Cardiac muscle cell (in vitro differentiated cells and primary cell): ENCODE measurements around the gene ACCS. TPM values are rescaled to one million over a fixed set of nuclear protein-coding genes. Genes with fewer than 3 reads are reported as not detected.

Experiments used
- DNase-seq, 2 donors: peaks; one replicate each; pipeline versions ENCODE4 v3.0.0 to v3.0.0-alpha.2; 2010 to 2017; ENCODE audit warnings: low read depth in 1 of 2, low spot score in 1 of 2
- H3K27ac ChIP-seq: fragments of 200-600 bp; sonication (generic); 2 replicates; pipeline ENCODE4 v1.5.1; 2016
- H3K27me3 ChIP-seq: fragments of 200-600 bp; sonication (generic); 2 replicates; pipeline ENCODE4 v1.6.0; 2016; ENCODE audit warnings: control low read depth
- H3K36me3 ChIP-seq: fragments of 200-600 bp; sonication (generic); 2 replicates; pipeline ENCODE4 v1.5.1; 2016; ENCODE audit warnings: control low read depth
- H3K4me1 ChIP-seq: fragments of 200-600 bp; sonication (generic); 2 replicates; pipeline ENCODE4 v1.8.1; 2017; ENCODE audit warnings: low read depth, mild to moderate bottlenecking, mixed run types
- H3K4me3 ChIP-seq: fragments of 200-600 bp; sonication (generic); 2 replicates; pipeline ENCODE4 v1.5.1; 2016; ENCODE audit warnings: mild to moderate bottlenecking
- H3K9me3 ChIP-seq: fragments of 200-600 bp; sonication (generic); 2 replicates; pipeline ENCODE4 v1.5.1; 2017; ENCODE audit warnings: low read depth, mild to moderate bottlenecking, control low read depth
- CTCF ChIP-seq: IDR thresholded peaks from 2 replicates; pipeline ENCODE4 v1.5.1; 2012; ENCODE audit warnings: low read depth, mild to moderate bottlenecking, low read length
- polyA plus RNA-seq: library from polyadenylated mRNA; unstranded; fragments of >200 nt; fragmentation: Nextera tagmentation; extraction: Ambion mirVana; gene quantifications from 2 replicates; pipeline ENCODE4 v1.2.1, GENCODE V29; 2016
- total RNA-seq: library from RNA; depleted of rRNA; stranded (reverse); fragments of >200 nt; gene quantifications from 2 replicates; pipeline ENCODE4 v1.2.3, GENCODE V29; 2016

ACCS gene
- total and polyA plus RNA-seq, 2 experiments from 2014 or later = 11.0 to 11.3 TPM

DNA sequence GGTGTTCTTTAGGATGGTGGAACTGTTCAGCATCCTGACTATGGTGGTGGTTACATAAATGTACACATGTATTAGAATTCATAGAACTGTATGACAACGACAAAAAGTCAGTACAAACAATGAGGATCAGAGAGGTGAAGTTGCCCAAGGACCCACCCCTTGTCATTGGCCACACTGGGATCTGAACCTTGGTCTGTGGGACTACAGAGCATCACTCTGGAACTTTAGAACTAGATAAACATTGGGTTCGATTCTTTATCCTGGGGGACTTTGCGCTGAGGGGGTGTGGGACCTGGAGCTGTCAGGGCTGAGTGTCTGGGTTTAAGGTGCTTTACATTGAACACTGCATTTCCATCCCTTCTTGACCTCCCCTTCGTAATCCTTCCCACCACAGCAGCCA is 16.6 kb downstream of the ACCS start:
- no peak for DNase-seq
- no peaks in the 10 kb centered on the region for H3K4me1 ChIP-seq
- no peak overlapping the region for H3K27ac ChIP-seq

DNA sequence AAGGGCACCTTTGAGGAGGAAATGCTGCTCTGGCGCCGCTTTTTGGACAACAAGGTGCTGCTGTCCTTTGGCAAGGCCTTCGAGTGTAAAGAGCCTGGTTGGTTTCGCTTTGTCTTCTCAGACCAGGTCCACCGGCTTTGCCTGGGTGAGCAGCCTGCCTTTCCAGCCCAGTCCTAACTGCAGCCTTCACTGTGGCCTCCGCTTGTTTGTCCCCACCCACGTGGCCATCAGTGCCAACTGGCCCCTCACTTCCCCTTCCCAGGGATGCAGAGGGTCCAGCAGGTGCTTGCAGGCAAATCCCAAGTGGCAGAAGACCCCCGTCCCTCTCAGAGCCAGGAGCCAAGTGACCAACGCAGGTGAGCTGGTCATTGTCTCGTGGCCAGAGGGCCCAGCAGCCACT is 17.4 kb downstream of the ACCS start:
- no peaks in the 10 kb centered on the region for H3K36me3 ChIP-seq
- no peaks in the 10 kb centered on the region for H3K4me1 ChIP-seq
- H3K9me3 ChIP-seq = no peaks in the 10 kb centered on the region
- no peaks in the 10 kb centered on the region for H3K27me3 ChIP-seq
- H3K27ac ChIP-seq = no peak overlapping the region
- no peak overlapping the region for H3K4me3 ChIP-seq
- TF ChIP-seq CTCF = no peak
- no peak for DNase-seq

More for the DNA sequence above, 16.6 kb downstream of the ACCS start:
- H3K9me3 ChIP-seq = no peaks in the 10 kb centered on the region
- no peak for TF ChIP-seq CTCF
- H3K27me3 ChIP-seq = no peaks in the 10 kb centered on the region
- no peaks in the 10 kb centered on the region for H3K36me3 ChIP-seq
- no peak overlapping the region for H3K4me3 ChIP-seq

- Histone ChIP-seq H3K27ac (no peak overlapping the region), H3K27me3 (no peaks in the 10 kb centered on the region), H3K4me1 (no peaks in the 10 kb centered on the region), H3K36me3 (no peaks in the 10 kb centered on the region), H3K9me3 (no peaks in the 10 kb centered on the region), H3K4me3 (no peak overlapping the region)
- peak in 1 of 2 donors; percentile 42 for DNase-seq
- TF ChIP-seq CTCF = no peak
These were observed 17.8 kb downstream of the ACCS start for GRCh38 chr11:44083906-44084305.

- no peaks in the 10 kb centered on the region for H3K27me3 ChIP-seq
- no peak overlapping the region for H3K4me3 ChIP-seq
- TF ChIP-seq CTCF = no peak
- no peak overlapping the region for H3K27ac ChIP-seq
- H3K4me1 ChIP-seq = no peaks in the 10 kb centered on the region
- H3K9me3 ChIP-seq = no peaks in the 10 kb centered on the region
- H3K36me3 ChIP-seq = no peaks in the 10 kb centered on the region
- no peak for DNase-seq
These were observed 19.3 kb downstream of the ACCS start for GRCh38 chr11:44085330-44085729.

DNA sequence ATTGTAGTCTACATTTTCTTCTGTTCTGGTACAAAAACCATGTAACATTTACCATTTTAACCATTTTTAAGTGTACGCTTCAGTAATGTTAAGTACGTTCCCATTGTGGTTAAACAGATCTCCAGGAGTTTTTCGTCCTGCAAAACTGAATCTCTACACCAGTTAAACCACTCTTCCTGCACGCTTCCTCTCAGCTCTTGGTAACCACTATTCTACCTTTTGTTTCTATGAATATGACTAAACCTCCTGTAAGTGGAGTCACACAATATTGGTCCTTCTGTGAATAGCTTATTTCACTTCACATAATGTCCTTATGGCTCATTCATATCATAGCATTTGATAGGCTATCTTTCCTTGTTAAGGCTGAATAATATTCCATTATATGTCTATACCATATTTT is 22.3 kb downstream of the ACCS start:
- no peak for TF ChIP-seq CTCF

DNA sequence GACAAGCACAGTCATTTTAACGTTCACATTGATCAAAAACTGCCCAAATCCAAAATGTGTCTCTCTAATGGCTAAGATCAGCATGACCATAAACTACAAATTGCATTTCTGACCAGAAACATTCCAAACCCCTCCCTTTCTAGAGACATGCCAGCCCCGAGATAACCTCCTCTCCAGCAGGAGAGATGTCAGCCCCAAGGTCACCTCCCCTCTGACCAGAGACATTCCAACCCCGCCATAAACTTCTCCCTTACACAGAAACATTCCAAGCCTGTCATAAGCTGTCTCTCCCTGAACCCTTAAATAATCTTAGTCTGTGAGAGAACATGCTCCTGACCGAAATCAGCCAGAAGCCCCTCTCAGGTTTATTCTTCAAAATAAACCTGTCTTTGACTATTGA is 22.8 kb downstream of the ACCS start:
- TF ChIP-seq CTCF = no peak
- no peaks in the 10 kb centered on the region for H3K36me3 ChIP-seq
- H3K4me1 ChIP-seq = no peaks in the 10 kb centered on the region
- DNase-seq = no peak
- no peaks in the 10 kb centered on the region for H3K9me3 ChIP-seq
- H3K4me3 ChIP-seq = no peak overlapping the region
- no peaks in the 10 kb centered on the region for H3K27me3 ChIP-seq
- H3K27ac ChIP-seq = no peak overlapping the region

More for the DNA sequence above, 22.3 kb downstream of the ACCS start:
- no peak overlapping the region for H3K4me3 ChIP-seq
- H3K27ac ChIP-seq = no peak overlapping the region
- H3K4me1 ChIP-seq = no peaks in the 10 kb centered on the region
- DNase-seq = no peak
- no peaks in the 10 kb centered on the region for H3K27me3 ChIP-seq
- no peaks in the 10 kb centered on the region for H3K9me3 ChIP-seq
- no peaks in the 10 kb centered on the region for H3K36me3 ChIP-seq
